ENCODE data around the gene FAM83E. TPM values are rescaled to one million over a fixed set of nuclear protein-coding genes. Genes with fewer than 3 reads are reported as not detected.

FAM83E gene
- total and polyA plus RNA-seq, 2 experiments from 2014 or later, result 1.0 to 2.3 TPM

GRCh38 chr19:48611872-48612271 lies 3.0 kb downstream of the FAM83E start (continued):
- TF ChIP-seq REST (IDR thresholded peaks at IDR 0.05; ENCODE audit: unreplicated experiment) (no peak), ZNF114 (CRISPR knock-in tag; IDR thresholded peaks at IDR 0.05) (no peak)
- TF ChIP-seq, protein P1, sequence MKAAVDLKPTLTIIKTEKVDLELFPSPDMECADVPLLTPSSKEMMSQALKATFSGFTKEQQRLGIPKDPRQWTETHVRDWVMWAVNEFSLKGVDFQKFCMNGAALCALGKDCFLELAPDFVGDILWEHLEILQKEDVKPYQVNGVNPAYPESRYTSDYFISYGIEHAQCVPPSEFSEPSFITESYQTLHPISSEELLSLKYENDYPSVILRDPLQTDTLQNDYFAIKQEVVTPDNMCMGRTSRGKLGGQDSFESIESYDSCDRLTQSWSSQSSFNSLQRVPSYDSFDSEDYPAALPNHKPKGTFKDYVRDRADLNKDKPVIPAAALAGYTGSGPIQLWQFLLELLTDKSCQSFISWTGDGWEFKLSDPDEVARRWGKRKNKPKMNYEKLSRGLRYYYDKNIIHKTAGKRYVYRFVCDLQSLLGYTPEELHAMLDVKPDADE (IDR thresholded peaks at IDR 0.05), result no peak

DNA sequence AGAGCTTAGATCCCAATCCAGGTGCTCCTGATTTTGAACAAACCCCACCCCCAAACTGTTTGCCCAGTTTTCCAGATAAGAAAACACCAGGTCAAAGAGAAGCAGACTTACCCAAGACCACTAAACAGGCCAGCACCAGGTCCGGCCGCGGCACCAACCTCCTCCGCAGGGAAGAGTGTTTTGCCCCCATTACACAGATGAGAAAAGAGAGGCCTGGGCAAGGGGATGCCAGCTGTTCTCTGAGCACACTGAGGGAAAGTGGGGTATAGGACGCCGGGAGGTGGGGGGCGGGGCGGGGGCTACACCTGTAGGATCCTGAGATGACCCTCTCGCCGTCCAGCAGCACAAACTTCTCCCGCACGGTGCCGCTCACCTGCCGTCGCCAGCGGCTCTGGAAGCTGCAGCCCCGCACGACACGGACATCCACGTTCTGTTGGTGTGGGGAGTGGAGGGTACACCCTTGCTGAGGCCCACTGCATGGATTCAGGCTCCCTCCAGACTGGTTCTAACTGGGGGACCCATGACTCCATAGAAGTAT lies 5.2 kb downstream of the FAM83E start:
- DNase-seq (ENCODE audit: low spot score) (no peak), ATAC-seq (no peak)
- peaks cover 10% of the 10 kb centered on the region; the same call in 1 of the 2 replicates for H3K4me1 ChIP-seq (ENCODE audit: insufficient read depth)
- no peaks in the 10 kb centered on the region for H3K27me3 ChIP-seq (ENCODE audit: insufficient read depth)
- peaks cover 12% of the 10 kb centered on the region for H3K36me3 Mint-ChIP-seq (ENCODE audit: low read depth)
- no peak overlapping the region for H3K27ac ChIP-seq (ENCODE audit: low read depth)
- H3K9me3 Mint-ChIP-seq, result no peaks in the 10 kb centered on the region; the same call in 2 of the 3 replicates
- H3K4me2 ChIP-seq, result no peak overlapping the region
- peaks cover 14% of the 10 kb centered on the region for H3K4me1 Mint-ChIP-seq
- no peak overlapping the region for H2AFZ ChIP-seq
- no peaks in the 10 kb centered on the region for H3K36me3 ChIP-seq (ENCODE audit: insufficient read depth)
- H3K27ac Mint-ChIP-seq, result no peak overlapping the region
- peaks cover 25% of the 10 kb centered on the region for H3K27me3 Mint-ChIP-seq (ENCODE audit: insufficient read depth, low read depth, poor library complexity)
- no peaks in the 10 kb centered on the region for H4K20me1 ChIP-seq (replicated peaks; ENCODE audit: insufficient read depth)
- H3F3A ChIP-seq (replicated peaks; ENCODE audit: low read depth), result peaks cover 8% of the 10 kb centered on the region; the same call in 1 of the 2 replicates
- H3K4me3 ChIP-seq, result no peak overlapping the region
- H3K4me3 Mint-ChIP-seq, result no peak overlapping the region
- H3K79me2 ChIP-seq (replicated peaks; ENCODE audit: insufficient read depth), result no peaks in the 10 kb centered on the region
- no peaks in the 10 kb centered on the region for H3K9me2 ChIP-seq (ENCODE audit: insufficient read depth)
- no peak for TF ChIP-seq ZNF331 (CRISPR knock-in tag; IDR thresholded peaks at IDR 0.05; ENCODE audit: low read depth)
- TF ChIP-seq, protein P1 (IDR thresholded peaks at IDR 0.05), result no peak
- TF ChIP-seq POLR2AphosphoS5 (IDR thresholded peaks at IDR 0.05; ENCODE audit: low read depth), result no peak
- no peak for TF ChIP-seq CTCF (conservative IDR thresholded peaks at IDR 0.05; ENCODE audit: low read depth in 2 of 2)
- TF ChIP-seq CREB1 (CRISPR knock-in tag; IDR thresholded peaks at IDR 0.05; ENCODE audit: low read depth), result no peak
- no peak for TF ChIP-seq EZH2 (IDR thresholded peaks at IDR 0.05; ENCODE audit: low read depth, unreplicated experiment)
- no peak for TF ChIP-seq STAT1 (IDR thresholded peaks at IDR 0.05; ENCODE audit: unreplicated experiment)
- no peak for TF ChIP-seq NANOG (IDR thresholded peaks at IDR 0.05; ENCODE audit: borderline replicate concordance)
- no peak for TF ChIP-seq JUNB (IDR thresholded peaks at IDR 0.05; ENCODE audit: unreplicated experiment)
- no peak for TF ChIP-seq REST (IDR thresholded peaks at IDR 0.05; ENCODE audit: unreplicated experiment)
- no peak for TF ChIP-seq EZH2phosphoT487 (IDR thresholded peaks at IDR 0.05; ENCODE audit: unreplicated experiment)
- no peak for TF ChIP-seq ZNF114 (CRISPR knock-in tag; IDR thresholded peaks at IDR 0.05)
